ENCODE results near the gene EEF2KMT.

DNA sequence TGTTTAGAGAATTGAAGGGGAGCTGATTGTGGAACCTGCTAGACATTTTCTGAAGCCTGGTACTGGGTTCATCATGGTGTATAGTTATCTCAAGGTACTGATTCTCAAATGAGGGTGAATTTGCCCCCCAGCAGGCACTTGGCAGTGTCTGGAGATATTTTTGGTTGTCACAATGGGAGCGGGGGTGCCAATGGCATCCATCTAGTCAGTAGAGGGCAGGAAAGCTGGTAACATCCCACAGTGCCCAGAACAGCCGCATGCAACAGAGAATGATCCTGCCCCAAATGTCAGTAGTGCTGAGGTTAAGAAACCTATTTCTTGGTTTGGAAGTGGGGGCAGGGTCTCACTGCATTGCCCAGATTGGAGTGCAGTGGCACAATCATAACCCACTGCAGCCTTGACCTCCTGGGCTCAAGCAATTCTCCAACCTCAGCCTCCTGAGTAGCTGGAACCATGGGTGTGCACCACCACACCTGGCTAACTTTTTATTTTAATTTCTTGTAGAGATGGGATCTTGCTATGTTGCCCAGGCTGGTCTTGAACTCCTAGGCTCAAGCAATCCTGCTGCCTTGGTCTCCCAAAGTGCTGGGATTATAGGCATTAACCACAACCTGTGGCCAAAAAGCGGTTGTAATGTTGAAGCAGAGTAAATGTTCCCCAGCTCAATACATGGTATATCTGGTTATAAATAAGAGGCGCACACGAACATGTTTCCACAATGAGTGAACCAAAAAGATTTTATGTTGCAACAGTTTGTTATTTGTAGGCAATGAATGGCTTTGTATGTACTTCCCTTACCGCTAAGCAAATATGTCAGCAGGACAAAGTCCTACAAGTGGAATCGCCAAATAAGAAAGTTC lies 46.4 kb upstream of the EEF2KMT start:
- no peak for TF ChIP-seq POLR2AphosphoS5 (IDR thresholded peaks at IDR 0.05)
- TF ChIP-seq CTCF (IDR thresholded peaks at IDR 0.05 in 8 of 11, conservative IDR thresholded peaks at IDR 0.05 in 3 of 11) = no peak
